ENCODE data around the gene NIBAN1.
A peak's percentile ranks its signal among the peaks of the same experiment; 100 is the strongest.

The NIBAN1 gene

GRCh38 chr1:184943998-184944397, 30.3 kb downstream of the NIBAN1 start:
- no peak for DNase-seq

GRCh38 chr1:184941735-184942134, 32.6 kb downstream of the NIBAN1 start:
- no peak for DNase-seq

GRCh38 chr1:184941410-184941733, 32.9 kb downstream of the NIBAN1 start:
- DNase-seq = no peak

GRCh38 chr1:184940694-184941409, 33.5 kb downstream of the NIBAN1 start:
- DNase-seq = peak; percentile 40

- DNase-seq = no peak
These were observed 34.1 kb downstream of the NIBAN1 start for GRCh38 chr1:184940226-184940625.

- DNase-seq = no peak
These were observed 36.6 kb downstream of the NIBAN1 start for GRCh38 chr1:184937729-184938128.

- no peak for DNase-seq
These were observed 38.1 kb downstream of the NIBAN1 start for GRCh38 chr1:184935920-184936798.

- DNase-seq = no peak
These were observed 40.4 kb downstream of the NIBAN1 start for GRCh38 chr1:184933944-184934343.

GRCh38 chr1:184932319-184932718, 42.0 kb downstream of the NIBAN1 start:
- no peak for DNase-seq

GRCh38 chr1:184931566-184931965, 42.7 kb downstream of the NIBAN1 start:
- DNase-seq = no peak

GRCh38 chr1:184930645-184931044, 43.7 kb downstream of the NIBAN1 start:
- no peak for DNase-seq

- no peak for DNase-seq
These were observed 44.1 kb downstream of the NIBAN1 start for GRCh38 chr1:184930232-184930631.

GRCh38 chr1:184929711-184930202, 44.6 kb downstream of the NIBAN1 start:
- DNase-seq = no peak

GRCh38 chr1:184928394-184928793, 45.9 kb downstream of the NIBAN1 start:
- no peak for DNase-seq

Data from inflammatory macrophage treated with lipopolysaccharide for 4 hours (primary cell).